ENCODE results near the gene FOXF2.

Gene FOXF2

GRCh38 chr6:1382883-1383728, 6.3 kb upstream of the FOXF2 start:
- Histone ChIP-seq H3K27me3 (replicated peaks; ENCODE audit: control insufficient read depth, insufficient read depth, low read length) (no peaks in the 10 kb centered on the region; the same call in 1 of the 2 replicates), H3K4me3 (replicated peaks; ENCODE audit: low read depth, low read length) (no peak overlapping the region), H3K36me3 (ENCODE audit: control insufficient read depth, insufficient read depth, low read length) (no peaks in the 10 kb centered on the region)
- no peak for DNase-seq (ENCODE audit: extremely low read depth, insufficient read length)
- TF ChIP-seq CTCF (IDR thresholded peaks at IDR 0.05; ENCODE audit: insufficient read depth, low read length, poor library complexity, severe bottlenecking), result no peak

- H3K4me3 ChIP-seq (replicated peaks; ENCODE audit: low read depth, low read length), result no peak overlapping the region
- H3K27me3 ChIP-seq (replicated peaks; ENCODE audit: control insufficient read depth, insufficient read depth, low read length), result no peaks in the 10 kb centered on the region; the same call in 1 of the 2 replicates
- TF ChIP-seq CTCF (IDR thresholded peaks at IDR 0.05; ENCODE audit: insufficient read depth, low read length, poor library complexity, severe bottlenecking), result no peak
- H3K36me3 ChIP-seq (ENCODE audit: control insufficient read depth, insufficient read depth, low read length), result no peaks in the 10 kb centered on the region
- no peak for DNase-seq (ENCODE audit: extremely low read depth, insufficient read length)
These were observed 5.4 kb upstream of the FOXF2 start for GRCh38 chr6:1383729-1384548.

GRCh38 chr6:1384549-1385128, 4.7 kb upstream of the FOXF2 start:
- no peak for TF ChIP-seq CTCF (IDR thresholded peaks at IDR 0.05; ENCODE audit: insufficient read depth, low read length, poor library complexity, severe bottlenecking)
- no peaks in the 10 kb centered on the region for H3K36me3 ChIP-seq (ENCODE audit: control insufficient read depth, insufficient read depth, low read length)
- no peak for DNase-seq (ENCODE audit: extremely low read depth, insufficient read length)
- H3K4me3 ChIP-seq (replicated peaks; ENCODE audit: low read depth, low read length), result no peak overlapping the region
- H3K27me3 ChIP-seq (replicated peaks; ENCODE audit: control insufficient read depth, insufficient read depth, low read length), result no peaks in the 10 kb centered on the region; the same call in 1 of the 2 replicates

DNA sequence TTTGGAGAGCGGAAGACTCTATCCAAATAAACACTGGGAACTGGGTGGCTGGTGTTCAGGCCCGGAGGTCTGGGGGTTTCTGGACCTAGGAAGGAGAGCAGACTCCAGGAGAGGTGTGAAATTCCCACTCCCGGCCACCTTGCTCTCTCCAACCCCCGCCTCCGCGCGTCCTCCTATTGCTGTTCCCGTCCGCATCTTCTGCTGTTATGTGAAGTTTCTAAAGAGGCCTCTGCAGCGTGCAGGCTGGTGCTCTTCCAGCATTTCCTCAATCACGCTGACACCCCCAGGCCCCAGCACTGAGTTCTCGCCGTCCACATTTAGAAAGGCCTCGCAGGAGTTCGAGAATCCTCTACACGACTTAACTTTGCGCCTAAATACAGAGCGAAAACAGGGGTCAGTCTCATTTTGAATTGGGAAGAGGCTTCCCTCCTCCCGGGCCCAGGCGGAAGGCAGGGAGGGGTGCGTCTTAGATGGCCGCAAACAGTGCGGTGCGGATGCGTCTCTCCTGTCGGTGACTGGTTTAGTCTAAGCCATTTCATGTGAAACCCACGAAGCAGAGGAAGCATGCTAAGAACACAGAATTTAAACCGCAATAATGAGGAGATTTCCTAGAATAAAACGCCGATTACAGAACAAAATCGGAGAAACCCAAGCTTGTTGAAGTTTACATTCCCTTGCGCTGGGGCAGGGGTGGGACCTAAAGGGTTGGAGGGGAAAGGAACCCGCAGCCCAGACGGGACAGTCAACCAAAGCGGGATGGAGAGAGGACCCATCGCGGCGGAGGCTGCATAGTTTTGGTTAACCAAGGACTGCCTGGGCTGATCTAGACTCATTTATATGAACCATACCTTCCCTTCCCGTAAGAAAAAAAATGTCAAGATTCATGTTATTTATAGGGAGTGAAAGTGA, 4.0 kb upstream of the FOXF2 start:
- Histone ChIP-seq H3K4me3 (replicated peaks; ENCODE audit: low read depth, low read length) (no peak overlapping the region), H3K27me3 (replicated peaks; ENCODE audit: control insufficient read depth, insufficient read depth, low read length) (no peaks in the 10 kb centered on the region; the same call in 1 of the 2 replicates), H3K36me3 (ENCODE audit: control insufficient read depth, insufficient read depth, low read length) (no peaks in the 10 kb centered on the region)
- no peak for DNase-seq (ENCODE audit: extremely low read depth, insufficient read length)
- TF ChIP-seq CTCF (IDR thresholded peaks at IDR 0.05; ENCODE audit: insufficient read depth, low read length, poor library complexity, severe bottlenecking), result no peak

All from GM06990 (cell line).